GM19395 (cell line): ENCODE data around the gene MGMT.
"Not testable (repeated sequence)": the region's sequence is repeated elsewhere in the genome, so short reads cannot be mapped to it uniquely, and the experiment has no call there.

Experiments
- ATAC-seq: cut with Tn5 transposase; IDR thresholded peaks from one replicate; pipeline ENCODE4 v1.9.1; 2021; ENCODE audit warnings: mild to moderate bottlenecking, moderate library complexity; ENCODE audit not compliant: unreplicated experiment

Gene MGMT

DNA sequence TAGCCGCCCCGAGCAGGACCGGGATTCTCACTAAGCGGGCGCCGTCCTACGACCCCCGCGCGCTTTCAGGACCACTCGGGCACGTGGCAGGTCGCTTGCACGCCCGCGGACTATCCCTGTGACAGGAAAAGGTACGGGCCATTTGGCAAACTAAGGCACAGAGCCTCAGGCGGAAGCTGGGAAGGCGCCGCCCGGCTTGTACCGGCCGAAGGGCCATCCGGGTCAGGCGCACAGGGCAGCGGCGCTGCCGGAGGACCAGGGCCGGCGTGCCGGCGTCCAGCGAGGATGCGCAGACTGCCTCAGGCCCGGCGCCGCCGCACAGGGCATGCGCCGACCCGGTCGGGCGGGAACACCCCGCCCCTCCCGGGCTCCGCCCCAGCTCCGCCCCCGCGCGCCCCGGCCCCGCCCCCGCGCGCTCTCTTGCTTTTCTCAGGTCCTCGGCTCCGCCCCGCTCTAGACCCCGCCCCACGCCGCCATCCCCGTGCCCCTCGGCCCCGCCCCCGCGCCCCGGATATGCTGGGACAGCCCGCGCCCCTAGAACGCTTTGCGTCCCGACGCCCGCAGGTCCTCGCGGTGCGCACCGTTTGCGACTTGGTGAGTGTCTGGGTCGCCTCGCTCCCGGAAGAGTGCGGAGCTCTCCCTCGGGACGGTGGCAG is at the start of gene MGMT:
Gene MGMT, plus strand, starts transcription at position 539 of the 656 bp plus-strand sequence.
- ATAC-seq, result peak; percentile 89

DNA sequence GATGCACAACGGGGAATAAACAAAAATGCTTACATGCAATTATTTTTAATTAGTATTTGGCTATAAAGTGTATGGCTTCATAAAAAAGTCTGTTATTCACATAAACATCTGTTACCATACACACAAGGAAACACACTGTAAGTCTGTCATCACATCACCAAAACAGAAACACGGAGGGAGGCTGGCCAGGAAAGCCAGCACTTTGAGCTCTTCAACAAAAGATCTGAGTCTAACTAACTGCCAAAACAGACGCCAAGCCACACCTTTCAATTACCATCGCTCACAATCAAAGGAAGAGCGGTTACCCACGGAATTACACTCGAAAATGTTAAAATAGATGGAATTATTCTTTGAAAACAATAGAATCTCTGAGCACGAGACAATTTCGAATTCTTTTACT is 49.2 kb upstream of the MGMT start:
- ATAC-seq, result no peak

DNA sequence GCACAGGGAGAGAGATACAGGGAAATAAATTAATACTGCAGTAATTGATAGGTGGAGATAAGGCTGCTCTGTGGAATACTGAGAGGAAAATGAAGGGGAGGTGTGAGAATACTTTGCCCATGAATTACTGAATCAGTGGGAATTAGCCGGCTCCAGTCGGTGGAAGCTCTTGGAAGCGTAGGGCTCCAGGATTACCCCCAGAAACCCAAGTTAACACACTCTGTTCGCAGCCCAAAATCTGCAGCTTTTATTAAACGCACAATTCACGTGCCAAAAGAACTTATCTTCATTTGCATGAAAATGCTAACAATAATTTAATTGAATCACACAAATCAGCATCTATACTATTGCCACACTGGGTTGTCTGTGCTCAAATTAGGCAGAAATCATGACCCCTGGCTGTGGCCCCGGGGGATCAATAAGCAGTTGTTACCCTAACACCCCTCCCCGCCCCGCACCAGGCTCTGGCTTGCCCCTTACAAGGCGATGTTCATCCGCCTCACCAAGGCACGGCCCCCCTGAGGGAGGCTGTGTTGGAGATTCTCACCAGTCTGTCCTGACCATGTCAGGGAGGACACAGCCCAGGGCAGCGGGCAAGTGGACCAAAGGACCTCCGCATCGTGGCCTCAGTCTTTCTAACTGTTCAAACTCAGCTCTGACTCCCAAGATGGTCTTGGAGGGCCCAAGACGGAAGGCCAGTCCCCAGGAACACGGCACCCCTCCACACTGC is 48.4 kb upstream of the MGMT start:
- ATAC-seq, result no peak

DNA sequence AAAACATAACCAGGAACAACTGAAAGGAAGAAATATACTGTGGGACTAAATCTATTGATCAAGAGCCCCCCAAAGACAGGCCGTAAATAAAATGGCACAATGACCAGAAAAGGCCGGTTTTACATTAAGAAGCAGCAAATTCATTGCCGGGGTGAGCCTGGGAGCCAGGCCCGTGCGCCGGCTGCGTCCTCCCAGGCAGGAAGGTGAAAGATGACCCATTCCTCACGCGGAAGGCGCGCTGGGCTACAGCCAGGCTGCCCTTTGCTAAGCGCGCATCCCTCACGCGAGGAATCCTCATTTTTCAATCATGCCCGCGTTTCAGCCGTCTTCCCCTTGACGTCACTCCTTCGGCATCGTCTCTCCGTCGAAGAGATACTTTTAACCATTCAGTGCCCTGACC is 47.6 kb upstream of the MGMT start:
- no peak for ATAC-seq

DNA sequence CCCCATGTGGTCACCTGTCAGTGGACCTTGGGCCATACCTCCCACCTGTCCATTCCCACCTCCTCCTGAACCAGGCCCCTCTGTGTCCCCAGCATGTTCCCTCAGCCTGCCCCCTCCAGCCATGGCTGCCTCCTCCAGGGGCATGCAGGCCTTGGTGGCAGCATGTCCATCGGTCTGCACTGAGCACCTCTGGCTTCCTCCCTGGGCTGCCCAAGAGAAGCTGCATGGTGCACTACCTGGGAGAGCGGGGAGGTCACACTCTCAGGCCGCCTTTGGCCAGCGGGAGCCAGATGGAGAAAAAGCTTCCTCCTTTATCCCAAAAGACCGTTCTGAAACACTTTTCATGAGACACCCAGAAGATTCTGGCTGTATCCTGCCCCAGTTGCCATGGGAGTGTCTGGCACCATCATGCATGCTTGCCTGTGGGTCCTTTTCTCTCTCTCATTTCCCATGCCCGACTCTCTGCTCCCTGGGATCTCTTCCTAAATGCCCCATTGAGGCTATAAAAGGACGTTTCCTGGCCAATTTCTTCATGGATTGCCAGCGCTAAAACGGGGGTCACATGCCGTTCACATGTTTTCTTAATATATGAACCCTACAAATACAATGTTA is 45.5 kb upstream of the MGMT start:
- no peak for ATAC-seq

DNA sequence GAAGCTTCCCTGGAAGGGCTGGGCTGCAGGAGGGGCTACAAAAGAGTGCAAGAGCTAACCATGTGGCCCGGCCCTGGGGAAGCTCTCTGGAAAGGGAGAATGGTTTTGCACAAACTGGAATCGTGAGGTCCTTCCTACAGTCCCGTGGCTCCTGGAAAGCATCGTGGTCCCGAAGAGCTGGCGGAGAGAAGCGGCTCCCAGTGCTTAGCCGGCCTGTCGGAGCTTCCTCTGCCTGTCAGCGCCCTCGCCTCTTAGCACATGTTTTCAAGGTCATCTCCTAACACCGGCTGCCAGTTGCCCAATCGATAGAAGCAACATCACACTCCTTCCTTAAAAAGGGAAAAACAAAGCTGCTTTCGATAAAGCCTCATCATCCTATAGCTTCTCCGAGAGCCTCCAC is 42.1 kb upstream of the MGMT start:
- ATAC-seq, result no peak

DNA sequence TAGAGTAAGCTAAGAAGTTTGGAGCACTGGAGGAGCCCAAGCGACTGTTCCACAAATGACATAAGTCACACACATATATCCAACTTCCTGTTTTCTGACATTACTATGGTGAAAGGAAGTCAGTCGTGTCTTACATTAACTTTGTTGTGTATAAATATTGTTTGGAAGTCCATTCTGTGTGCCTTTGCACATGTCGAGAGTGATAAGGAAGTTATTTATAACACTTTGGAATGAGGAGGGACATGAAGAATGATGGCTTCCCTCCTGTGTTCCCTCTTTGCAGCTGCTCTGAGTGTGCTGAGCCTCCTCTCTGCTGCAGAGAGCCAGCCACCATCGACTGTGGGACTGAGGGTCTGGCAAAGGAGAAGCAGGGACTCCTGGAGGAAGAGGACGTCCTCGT is 40.4 kb upstream of the MGMT start:
- ATAC-seq, result no peak

DNA sequence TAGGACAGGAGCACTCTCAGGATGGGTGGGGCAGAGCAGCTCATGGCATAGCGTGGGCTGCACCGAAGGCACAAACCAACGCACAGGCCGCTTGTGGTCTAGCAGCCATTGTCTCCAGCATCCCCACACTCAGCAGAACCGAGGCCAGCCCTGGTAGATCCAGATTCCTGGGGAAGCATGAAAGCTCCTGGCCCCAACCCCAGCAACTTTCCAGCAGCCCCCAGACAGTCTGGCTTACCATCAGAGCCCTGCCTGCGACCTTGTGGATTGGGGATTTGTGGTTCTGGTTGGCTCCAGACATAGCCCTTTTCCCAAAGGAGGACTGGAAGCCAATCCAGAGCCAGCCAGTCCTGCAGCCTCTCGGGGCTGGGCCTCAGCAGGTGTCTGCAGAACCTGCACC is 33.8 kb upstream of the MGMT start:
- ATAC-seq, result no peak

DNA sequence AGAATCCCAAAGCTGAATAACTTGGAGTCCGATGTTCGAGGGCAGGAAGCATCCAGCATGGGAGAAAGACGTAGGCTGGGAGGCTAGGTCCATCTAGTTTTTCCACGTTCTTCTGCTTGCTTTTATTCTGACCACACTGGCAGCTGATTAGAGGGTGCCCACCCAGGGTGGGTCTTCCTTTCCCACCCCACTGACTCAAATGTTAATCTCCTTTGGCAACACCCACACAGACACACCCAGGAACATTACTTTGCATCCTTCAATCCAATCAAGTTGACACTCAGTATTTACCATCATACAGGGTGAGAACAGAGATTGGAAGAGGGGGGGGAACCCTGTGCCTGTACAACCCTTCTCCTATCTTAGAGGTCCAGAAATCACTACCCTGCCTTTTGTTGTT is 31.3 kb upstream of the MGMT start:
- ATAC-seq, result not testable (repeated sequence)

DNA sequence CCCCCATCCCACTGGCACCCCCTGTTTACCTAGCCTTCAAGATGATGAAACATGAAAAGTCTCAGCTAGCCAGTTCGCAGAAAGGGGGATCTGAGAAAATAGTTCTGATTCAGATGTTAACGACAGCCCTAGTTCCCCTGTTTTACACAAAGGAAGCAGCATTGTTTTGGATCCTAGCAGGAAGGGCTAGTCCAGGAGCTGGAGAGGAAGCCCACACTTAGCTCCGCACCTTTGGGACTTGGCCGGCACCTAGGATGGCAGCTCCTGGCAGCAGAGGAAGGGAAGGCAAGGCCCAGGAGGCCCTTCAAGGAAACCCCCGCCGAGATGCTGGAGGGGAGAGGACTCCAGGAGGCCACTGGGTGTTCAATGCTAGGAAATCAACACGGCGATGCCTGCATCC is 29.0 kb upstream of the MGMT start:
- no peak for ATAC-seq

DNA sequence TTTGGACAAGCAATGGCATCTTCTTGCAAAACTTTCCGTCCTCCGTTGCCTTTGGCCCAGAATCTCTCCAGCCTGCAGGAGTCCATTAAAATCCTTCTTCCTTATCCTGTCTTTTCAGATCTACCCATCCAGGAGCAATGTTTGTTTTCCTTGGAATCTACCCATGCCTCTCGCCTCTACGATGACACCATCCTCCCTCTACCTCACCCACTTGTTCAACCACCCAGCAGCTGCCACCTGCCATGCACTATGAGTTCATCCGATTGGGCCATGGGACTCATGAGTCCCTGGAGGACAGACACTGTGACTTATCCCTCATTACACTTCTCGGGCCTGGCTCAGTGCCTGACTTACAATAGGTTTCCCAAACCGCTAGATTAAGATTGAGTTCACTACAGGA is 26.8 kb upstream of the MGMT start:
- no peak for ATAC-seq

DNA sequence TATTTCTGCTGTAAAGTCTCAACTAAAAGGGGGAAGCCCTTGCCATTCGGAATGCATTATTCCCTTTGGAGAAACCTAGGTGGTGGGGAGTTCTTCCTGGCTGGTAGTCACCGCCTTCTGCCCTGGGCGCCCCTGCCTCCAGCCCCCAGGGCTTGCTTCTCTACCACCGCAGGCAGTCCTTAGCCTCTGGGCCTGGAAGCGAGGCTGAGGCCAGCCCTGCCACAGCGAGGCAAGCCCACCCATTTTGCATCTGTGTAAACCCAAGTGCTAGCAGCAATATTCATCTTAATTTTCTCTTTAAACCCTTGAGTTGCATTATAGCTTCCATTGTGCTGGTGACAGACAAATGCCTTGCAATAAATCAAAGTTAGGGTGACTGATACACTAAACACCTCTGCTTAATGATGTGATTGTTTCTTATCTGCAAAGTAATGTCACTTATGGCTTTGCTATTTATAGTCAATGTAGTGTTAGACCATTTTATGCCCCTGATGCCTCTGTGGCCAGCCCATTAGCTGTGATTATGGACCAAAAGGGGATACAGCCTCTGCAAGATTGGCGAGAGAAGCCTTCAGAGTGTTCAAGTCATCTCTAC is 26.2 kb upstream of the MGMT start:
- ATAC-seq, result no peak

DNA sequence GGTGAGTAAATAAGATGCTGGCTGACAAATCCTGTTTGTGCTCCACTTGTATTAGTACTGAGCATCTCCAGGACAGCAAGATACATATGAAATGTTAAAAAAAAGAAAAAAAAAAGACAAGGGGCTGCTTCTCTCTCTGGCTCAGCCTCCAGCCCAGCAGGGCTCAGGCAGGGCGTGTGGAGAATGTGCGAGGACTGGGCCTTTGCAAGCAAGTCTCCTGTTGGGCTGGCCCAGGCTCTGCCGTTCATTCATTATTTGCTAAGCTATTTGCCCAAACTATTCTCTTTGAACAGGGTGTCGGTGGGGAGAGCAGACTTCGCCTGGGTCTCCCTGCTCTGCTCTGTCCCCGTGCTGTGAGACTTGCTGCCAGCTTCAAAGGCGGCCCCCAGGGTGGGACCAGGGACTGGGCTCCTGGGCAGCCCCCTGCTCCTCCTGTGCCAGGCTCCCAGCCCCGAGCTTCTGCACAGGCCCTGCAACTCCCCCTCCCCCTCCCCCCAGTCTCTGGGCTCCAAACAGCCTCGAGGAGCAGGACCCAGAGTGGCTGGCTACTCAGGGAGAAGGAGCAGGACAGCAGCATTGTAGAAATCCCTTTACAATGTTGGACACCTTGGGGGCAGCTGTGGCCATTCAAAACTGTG is 25.6 kb upstream of the MGMT start:
- ATAC-seq, result no peak

DNA sequence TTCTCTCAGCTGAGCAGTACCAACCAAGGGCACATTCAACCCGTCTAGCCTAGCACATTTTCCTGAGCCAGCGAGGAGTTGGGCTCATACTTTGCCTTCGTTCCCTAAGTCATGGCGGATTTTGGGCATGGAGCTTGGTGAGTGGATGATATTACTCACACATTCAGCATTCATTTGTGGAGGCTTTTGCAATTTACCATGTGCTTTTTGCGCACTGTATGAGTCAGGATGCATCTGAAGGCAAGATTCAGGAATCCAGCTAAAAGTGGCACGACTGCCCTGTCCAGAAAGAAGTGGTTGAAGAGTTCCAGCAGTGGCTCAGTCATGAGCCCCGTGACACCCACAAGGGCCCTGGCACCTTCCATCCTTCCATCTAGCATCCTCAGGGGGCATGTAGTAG is 24.2 kb upstream of the MGMT start:
- ATAC-seq, result no peak

DNA sequence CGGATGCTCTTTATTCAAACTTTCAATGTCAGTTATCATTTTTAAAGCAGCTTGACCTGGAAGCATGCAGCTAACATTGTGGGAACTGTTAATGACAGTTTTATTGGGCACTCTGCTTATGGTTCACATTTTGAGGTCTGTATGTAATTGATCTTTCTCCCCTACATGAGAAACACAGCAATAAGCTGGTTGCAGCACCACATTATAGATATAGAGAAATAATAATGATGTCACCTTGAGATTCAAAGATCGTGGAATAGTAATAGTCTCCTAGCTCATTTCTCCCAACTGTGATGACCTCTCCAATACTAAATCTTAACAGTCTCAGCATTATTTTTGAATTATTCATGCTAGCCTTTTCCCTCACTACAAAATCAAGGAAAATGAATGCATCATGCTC is 22.7 kb upstream of the MGMT start:
- no peak for ATAC-seq

DNA sequence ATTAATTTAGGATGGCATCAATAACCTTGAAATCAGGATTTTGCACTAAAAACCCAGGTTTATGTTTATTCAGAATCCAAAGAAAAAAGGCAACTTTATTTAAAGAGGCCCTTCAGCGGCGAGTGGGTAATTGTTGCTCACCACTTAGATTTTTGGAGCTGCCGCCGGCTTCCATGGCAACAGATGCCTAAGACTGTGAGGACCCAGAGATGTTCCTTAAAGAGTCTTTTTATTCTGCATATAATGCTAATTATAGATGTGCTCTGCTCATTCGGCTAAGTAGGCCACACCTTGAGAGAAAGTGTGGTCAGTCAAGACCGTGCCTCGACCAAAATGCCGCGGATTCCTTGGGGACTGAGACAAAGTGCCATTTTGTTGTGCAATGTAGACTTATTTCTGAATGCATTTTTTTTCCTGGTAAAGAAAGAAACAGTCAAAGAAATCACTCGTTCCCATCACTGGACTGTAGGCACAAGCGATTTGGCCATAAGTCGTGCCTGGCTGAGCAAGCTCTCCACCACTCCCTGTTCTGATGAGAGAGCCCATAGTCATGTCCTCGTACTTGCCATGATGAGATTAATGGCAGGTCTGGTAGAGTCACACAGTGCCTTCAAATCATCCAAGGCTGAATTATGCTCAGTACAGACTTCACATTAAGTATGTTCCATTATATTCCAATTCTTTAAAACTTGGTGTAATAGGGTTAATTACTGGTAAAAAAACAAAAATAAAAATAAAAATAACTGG is 21.4 kb upstream of the MGMT start:
- no peak for ATAC-seq

DNA sequence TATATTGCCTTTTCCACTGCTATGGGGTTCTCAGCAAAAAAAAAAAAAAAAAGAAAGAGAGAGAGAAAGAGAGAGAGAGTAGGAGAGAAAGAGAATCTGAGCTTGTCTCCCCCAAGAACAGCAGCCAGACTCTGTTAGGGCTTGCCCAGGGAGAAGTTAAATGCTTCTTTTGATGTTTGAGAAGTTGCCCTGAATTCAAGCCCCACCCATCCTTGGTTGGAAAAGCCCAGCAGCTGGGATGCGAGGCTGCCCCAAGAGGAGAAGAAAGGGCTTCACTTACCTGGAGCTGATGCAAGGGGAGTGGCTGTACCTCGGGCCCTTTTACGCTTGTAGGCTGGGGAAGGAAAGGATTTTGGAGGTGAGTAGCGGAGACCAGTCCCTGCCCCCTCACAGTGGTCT is 20.9 kb upstream of the MGMT start:
- no peak for ATAC-seq

DNA sequence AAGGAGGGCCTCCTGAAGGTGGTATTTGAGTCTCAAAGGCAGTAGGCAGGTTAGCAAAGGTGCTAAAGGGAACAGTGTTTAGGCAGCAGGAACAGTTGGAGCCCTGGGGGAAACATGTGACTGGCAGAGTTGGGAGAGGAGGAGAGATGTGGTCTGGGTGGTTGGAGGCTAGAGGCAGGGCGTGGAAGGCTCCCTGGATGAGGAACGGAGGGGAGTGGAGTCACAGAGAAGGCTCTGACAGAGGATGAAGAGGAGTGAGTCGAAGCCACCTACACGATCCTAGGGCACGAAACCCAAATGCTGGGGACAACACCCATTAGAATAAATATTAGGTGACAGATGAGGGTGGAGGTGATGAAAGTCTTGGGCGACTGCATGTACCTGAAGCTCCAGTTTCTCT is 19.6 kb upstream of the MGMT start:
- no peak for ATAC-seq

DNA sequence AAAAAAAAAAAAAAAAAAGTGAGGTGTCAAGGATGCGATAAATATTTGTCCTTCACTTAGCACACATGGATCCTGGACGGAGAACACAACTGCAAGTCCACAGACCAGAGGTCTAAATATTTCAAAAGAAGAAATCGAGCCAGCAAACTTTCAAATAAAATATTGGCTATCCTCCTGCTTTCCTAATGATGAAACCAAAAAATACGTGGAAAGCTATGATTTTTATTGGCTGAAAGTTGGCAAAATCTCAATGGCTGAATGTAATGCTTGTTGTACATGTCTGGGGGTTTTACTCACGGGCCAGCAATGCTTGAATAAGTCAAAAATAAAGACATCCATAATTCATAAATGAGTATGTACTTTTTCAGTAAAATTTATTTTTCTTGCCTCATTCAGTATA is 19.0 kb upstream of the MGMT start:
- no peak for ATAC-seq

DNA sequence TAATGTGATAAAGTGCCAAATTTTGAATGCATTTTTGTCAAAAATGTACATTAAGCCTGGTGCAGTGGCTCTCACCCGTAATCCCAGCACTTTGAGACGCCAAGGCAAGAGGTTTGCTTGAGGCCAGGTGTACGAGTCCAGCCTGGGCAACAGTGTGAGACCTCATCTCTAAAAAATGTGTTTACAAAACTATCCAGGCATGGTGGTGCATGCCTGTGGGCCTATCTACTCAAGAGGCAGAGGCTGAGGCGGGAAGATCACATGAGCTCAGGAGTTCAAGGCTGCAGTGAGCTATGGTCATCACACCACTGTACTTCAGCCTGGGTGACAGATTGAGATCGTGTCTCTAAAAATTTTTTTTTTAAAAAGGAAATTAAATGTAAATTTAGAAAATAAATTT is 18.5 kb upstream of the MGMT start:
- ATAC-seq, result no peak

DNA sequence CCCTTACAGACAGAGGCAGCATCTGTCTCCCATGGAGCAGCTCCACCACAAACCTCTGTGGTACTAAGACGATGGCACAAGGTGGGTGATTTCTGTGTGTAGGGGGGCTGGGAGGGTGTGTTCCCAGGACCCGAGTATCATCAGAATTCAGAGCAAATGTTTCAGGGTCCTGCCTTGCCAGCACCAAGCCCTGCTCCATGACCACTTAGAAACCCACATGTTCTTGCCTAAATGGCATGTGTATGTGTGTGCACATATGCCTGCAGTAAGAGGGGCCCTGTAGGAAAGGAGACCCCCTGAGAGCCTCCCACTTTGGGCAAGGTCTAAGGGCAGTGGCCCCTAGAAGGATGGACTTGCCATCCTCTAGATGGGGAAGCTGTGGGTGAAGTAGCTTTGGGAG is 17.1 kb upstream of the MGMT start:
- no peak for ATAC-seq
